Esophagus (tissue), 2 donors: ENCODE results near the gene SLPI. TPM values are rescaled to one million over a fixed set of nuclear protein-coding genes. Genes with fewer than 3 reads are reported as not detected.

Experiments used
- H3K27ac ChIP-seq, 2 donors: one replicate each; pipeline ENCODE4 v1.5.1; 2013; ENCODE audit warnings: low read depth in 2 of 2, mild to moderate bottlenecking in 2 of 2, inconsistent platforms in 1 of 2, low read length in 1 of 2, moderate library complexity in 1 of 2
- H3K27me3 ChIP-seq, 2 donors: one replicate each; pipeline ENCODE4 v1.6.1; 2013; ENCODE audit warnings: low read length in 2 of 2, control low read depth in 1 of 2, mild to moderate bottlenecking in 1 of 2; ENCODE audit not compliant: insufficient read depth in 2 of 2, control insufficient read depth in 1 of 2
- H3K36me3 ChIP-seq, 2 donors: one replicate each; pipeline ENCODE4 v1.6.1; 2013; ENCODE audit warnings: low read length in 1 of 2; ENCODE audit not compliant: control insufficient read depth in 2 of 2, insufficient read depth in 2 of 2
- H3K4me1 ChIP-seq, 2 donors: one replicate each; pipeline ENCODE4 v1.6.1; 2013; ENCODE audit warnings: low read length in 1 of 2; ENCODE audit not compliant: control insufficient read depth in 2 of 2, insufficient read depth in 2 of 2
- H3K4me3 ChIP-seq, 2 donors: one replicate each; pipeline ENCODE4 v1.5.1; 2013; ENCODE audit warnings: low read length in 2 of 2, mild to moderate bottlenecking in 2 of 2, low read depth in 1 of 2, moderate library complexity in 1 of 2
- H3K9me3 ChIP-seq, 2 donors: one replicate each; pipeline ENCODE4 v1.6.1; 2013; ENCODE audit warnings: mild to moderate bottlenecking in 2 of 2, low read depth in 1 of 2, low read length in 1 of 2, moderate library complexity in 1 of 2; ENCODE audit not compliant: control insufficient read depth in 2 of 2, insufficient read depth in 1 of 2
- WGBS, 2 donors: extraction: QIAGEN DNeasy Blood & Tissue Kit; methylation state at CpG; one replicate each; pipeline ENCODE4 v1.1.7; 2013; 5-methylcytosine and 5-hydroxymethylcytosine counted together
- polyA plus RNA-seq, 2 donors: library from polyadenylated mRNA; stranded (reverse); fragments of 200-250 nt; gene quantifications; one replicate each; pipeline ENCODE4 v1.2.3, GENCODE V29; 2013
- donor health status: healthy with polysubstance abuse.
- donor health status: Bipolar disorder and iron deficiency.

Gene SLPI, protein sequence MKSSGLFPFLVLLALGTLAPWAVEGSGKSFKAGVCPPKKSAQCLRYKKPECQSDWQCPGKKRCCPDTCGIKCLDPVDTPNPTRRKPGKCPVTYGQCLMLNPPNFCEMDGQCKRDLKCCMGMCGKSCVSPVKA
- 1,000 to 10,000 TPM; 1,481 to 1,882 TPM for polyA plus RNA-seq

GRCh38 chr20:45254383-45255262 lies at the start of gene SLPI:
Gene SLPI, minus strand, starts transcription at chr20:45254564. Its CDS starts 21 bp downstream, at chr20:45254543.
- H3K9me3 ChIP-seq, result no peaks in the 10 kb centered on the region
- H3K36me3 ChIP-seq, result peaks cover 0 to 3% of the 10 kb centered on the region in 2 donors
- H3K27me3 ChIP-seq, result no peaks in the 10 kb centered on the region
- H3K4me3 ChIP-seq, result peak within 1 kb of the TSS; percentile 36 to 64
- peaks cover 0 to 16% of the 10 kb centered on the region in 2 donors for H3K4me1 ChIP-seq
- peak within 1 kb of the TSS; percentile 84 to 97 for H3K27ac ChIP-seq
- 26 to 37% methylated on average over 7 of the region's 7 CpGs for WGBS, 2 donors

GRCh38 chr20:45303586-45304463 lies 49.5 kb upstream of the SLPI start:
- H3K4me1 ChIP-seq, result peaks cover 0 to 7% of the 10 kb centered on the region in 2 donors
- peaks cover 0 to 2% of the 10 kb centered on the region in 2 donors for H3K27me3 ChIP-seq
- WGBS, 2 donors, result 51 to 75% methylated on average over 42 to 47 of the region's 47 CpGs

DNA sequence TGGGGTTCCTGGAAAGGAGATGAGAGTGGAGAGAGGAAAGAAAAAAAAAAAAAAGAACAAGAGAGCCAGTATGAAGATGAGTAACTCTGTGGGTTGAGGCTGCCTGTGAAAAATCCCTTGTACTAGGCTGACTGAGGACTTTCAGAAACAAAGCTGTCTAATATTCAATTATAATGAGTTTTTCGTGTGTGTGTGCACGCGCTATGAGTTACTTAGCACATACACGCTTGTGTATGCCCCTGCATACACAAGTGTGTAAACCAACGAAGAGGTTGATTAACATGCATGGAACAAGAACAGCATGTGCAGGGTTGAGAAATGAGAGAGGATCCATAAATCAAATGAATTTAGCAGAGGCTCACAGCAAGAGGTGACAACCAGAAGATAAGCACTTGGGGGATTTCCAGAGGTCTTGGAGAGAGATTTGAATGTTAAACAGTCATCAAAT lies 47.5 kb upstream of the SLPI start:
- WGBS, 2 donors, result 77 to 84% methylated on average over 5 of the region's 5 CpGs
- peaks cover 0 to 2% of the 10 kb centered on the region in 2 donors for H3K27me3 ChIP-seq
- peaks cover 0 to 3% of the 10 kb centered on the region in 2 donors for H3K4me1 ChIP-seq
- H3K4me3 ChIP-seq, result no peak overlapping the region
- H3K36me3 ChIP-seq, result no peaks in the 10 kb centered on the region
- H3K27ac ChIP-seq, result no peak overlapping the region
- H3K9me3 ChIP-seq, result peaks cover 0 to 2% of the 10 kb centered on the region in 2 donors

More at GRCh38 chr20:45303586-45304463, 49.5 kb upstream of the SLPI start:
- peaks cover 0 to 2% of the 10 kb centered on the region in 2 donors for H3K9me3 ChIP-seq
- no peaks in the 10 kb centered on the region for H3K36me3 ChIP-seq
- no peak overlapping the region for H3K27ac ChIP-seq
- no peak overlapping the region for H3K4me3 ChIP-seq

DNA sequence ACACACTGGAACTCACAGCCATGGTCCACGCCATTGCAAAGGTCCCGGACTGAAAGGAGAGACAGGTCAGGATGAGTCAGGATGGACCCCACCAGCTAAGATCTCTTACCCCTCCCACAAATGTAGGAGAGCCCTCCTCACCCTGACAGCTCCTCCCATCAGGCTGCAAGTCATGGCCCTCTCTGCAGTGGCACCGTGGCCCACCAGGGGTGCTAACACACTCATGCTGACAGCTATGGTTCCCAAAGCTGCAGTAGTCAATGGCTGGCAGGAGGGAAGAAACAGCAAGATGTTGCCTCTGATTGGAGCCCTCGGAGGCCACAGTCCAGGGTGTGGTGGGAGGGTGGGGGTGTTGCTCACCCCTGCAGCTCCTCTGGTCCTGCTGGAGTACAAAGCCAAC lies 46.6 kb upstream of the SLPI start:
- 43 to 46% methylated on average over 4 of the region's 4 CpGs for WGBS, 2 donors
- H3K4me1 ChIP-seq, result no peaks in the 10 kb centered on the region
- peaks cover 0 to 2% of the 10 kb centered on the region in 2 donors for H3K27me3 ChIP-seq
- peaks cover 0 to 2% of the 10 kb centered on the region in 2 donors for H3K9me3 ChIP-seq
- no peak overlapping the region for H3K4me3 ChIP-seq
- no peaks in the 10 kb centered on the region for H3K36me3 ChIP-seq
- H3K27ac ChIP-seq, result no peak overlapping the region

DNA sequence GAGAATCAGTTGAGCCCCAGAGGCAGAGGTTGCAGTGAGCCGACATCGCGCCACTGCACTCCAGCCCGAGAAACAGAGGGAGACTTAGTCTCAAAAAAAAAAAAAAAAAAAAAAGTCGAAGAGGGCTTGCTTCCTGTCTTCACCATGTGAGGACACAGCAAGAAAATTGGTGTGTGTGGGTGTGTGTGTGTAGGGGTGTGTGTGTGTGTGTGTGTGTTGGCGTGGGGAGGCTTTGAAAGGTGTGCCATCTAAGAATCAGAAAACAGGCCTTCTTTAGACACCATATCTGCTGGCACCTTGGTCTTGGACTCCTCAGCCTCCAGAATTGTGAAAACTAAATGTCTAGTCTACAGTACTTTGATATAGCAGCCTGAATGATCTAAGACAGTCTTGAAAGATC lies 45.4 kb upstream of the SLPI start:
- H3K27me3 ChIP-seq, result peaks cover 0 to under 1% of the 10 kb centered on the region in 2 donors

GRCh38 chr20:45297786-45298497 lies 43.6 kb upstream of the SLPI start:
- 92 to 93% methylated on average over 48 to 52 of the region's 52 CpGs for WGBS, 2 donors
- no peaks in the 10 kb centered on the region for H3K27me3 ChIP-seq
- H3K36me3 ChIP-seq, result no peaks in the 10 kb centered on the region
- no peak overlapping the region for H3K27ac ChIP-seq
- no peak overlapping the region for H3K4me3 ChIP-seq
- no peaks in the 10 kb centered on the region for H3K9me3 ChIP-seq
- H3K4me1 ChIP-seq, result no peaks in the 10 kb centered on the region

More for the DNA sequence above, 45.4 kb upstream of the SLPI start:
- H3K36me3 ChIP-seq, result no peaks in the 10 kb centered on the region
- no peaks in the 10 kb centered on the region for H3K4me1 ChIP-seq
- H3K4me3 ChIP-seq, result no peak overlapping the region
- peaks cover 0 to 2% of the 10 kb centered on the region in 2 donors for H3K9me3 ChIP-seq
- H3K27ac ChIP-seq, result no peak overlapping the region
- WGBS, 2 donors, result 91 to 93% methylated on average over 6 of the region's 6 CpGs

- Histone ChIP-seq H3K4me1 (no peaks in the 10 kb centered on the region), H3K36me3 (no peaks in the 10 kb centered on the region), H3K4me3 (no peak overlapping the region), H3K9me3 (no peaks in the 10 kb centered on the region), H3K27ac (no peak overlapping the region), H3K27me3 (no peaks in the 10 kb centered on the region)
- 93 to 100% methylated on average over 1 of the region's 1 CpG for WGBS, 2 donors
Observed at GRCh38 chr20:45294659-45295058, 40.3 kb upstream of the SLPI start.

DNA sequence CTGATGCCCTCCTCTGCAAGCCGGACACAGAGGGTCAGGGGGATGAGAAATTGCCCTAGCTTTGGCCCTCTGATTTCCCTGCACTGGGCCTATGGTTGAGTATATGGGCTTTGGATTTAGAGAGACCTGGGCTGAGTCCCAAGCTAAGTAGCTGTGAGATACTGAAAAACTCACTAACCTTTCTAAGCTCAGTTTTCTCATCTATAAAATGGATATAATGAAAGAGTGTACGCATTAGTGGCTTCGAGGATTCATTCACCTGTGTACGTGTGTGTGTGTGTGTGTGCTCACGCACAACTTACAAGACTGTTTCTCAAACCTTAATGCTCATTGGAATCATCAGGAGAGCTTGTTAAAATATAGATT lies 39.6 kb upstream of the SLPI start:
- WGBS, 2 donors, result 55 to 60% methylated on average over 5 of the region's 5 CpGs
- Histone ChIP-seq H3K4me3 (peak overlapping the region in 1 of 2 donors; percentile 53), H3K36me3 (no peaks in the 10 kb centered on the region), H3K27me3 (no peaks in the 10 kb centered on the region), H3K9me3 (no peaks in the 10 kb centered on the region), H3K27ac (no peak overlapping the region), H3K4me1 (no peaks in the 10 kb centered on the region)
